Transverse colon (tissue), 4 donors: Measurements from ENCODE around the gene ICA1.

Experiments
- EP300 ChIP-seq: sonication (generic); formaldehyde crosslinking; IDR thresholded peaks from one replicate; pipeline ENCODE4 v1.6.1; 2017; ENCODE audit warnings: antibody characterized with exemption, low read depth
- POLR2A ChIP-seq: fragments of 450-650 bp; IDR thresholded peaks from one replicate; pipeline ENCODE4 v1.6.1; 2016; ENCODE audit warnings: antibody characterized with exemption, mild to moderate bottlenecking, moderate library complexity
- POLR2AphosphoS5 ChIP-seq, 3 donors: sonication (generic); formaldehyde crosslinking; IDR thresholded peaks; one replicate each; pipeline ENCODE4 v1.6.1; 2016; ENCODE audit warnings: antibody characterized with exemption in 3 of 3
- TF ChIP-seq, protein P1 (sequence below), 5 experiments: fragments of 200-600 bp in 3 of 5; fragments of 450-650 bp in 2 of 5; sonication (generic) in 3 of 5; IDR thresholded peaks; 1 replicate in 2 of 5; 2 replicates in 3 of 5; pipeline ENCODE4 v1.5.1; 2016 to 2017; ENCODE audit warnings: antibody characterized with exemption in 5 of 5, inconsistent platforms in 3 of 5, mild to moderate bottlenecking in 2 of 5, moderate library complexity in 1 of 5

GRCh38 chr7:8251195-8251594 lies 10.8 kb downstream of the ICA1 start:
- TF ChIP-seq POLR2A (no peak), POLR2AphosphoS5 (IDR thresholded peaks at IDR 0.05) (no peak), EP300 (no peak)
- TF ChIP-seq, protein P1, sequence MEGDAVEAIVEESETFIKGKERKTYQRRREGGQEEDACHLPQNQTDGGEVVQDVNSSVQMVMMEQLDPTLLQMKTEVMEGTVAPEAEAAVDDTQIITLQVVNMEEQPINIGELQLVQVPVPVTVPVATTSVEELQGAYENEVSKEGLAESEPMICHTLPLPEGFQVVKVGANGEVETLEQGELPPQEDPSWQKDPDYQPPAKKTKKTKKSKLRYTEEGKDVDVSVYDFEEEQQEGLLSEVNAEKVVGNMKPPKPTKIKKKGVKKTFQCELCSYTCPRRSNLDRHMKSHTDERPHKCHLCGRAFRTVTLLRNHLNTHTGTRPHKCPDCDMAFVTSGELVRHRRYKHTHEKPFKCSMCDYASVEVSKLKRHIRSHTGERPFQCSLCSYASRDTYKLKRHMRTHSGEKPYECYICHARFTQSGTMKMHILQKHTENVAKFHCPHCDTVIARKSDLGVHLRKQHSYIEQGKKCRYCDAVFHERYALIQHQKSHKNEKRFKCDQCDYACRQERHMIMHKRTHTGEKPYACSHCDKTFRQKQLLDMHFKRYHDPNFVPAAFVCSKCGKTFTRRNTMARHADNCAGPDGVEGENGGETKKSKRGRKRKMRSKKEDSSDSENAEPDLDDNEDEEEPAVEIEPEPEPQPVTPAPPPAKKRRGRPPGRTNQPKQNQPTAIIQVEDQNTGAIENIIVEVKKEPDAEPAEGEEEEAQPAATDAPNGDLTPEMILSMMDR (IDR thresholded peaks at IDR 0.05) = no peak
